Stimulated activated effector memory CD8-positive, alpha-beta T cell treated with anti-CD3 and anti-CD28 coated beads, Interleukin-12 subunit alpha, Interleukin-12 subunit beta, amount 100 ng/mL, for 72 hours (primary cell): ENCODE measurements around the gene ARHGAP45.

Experiments used
- ATAC-seq: fragments of 150-1000 bp; cut with Tn5 transposase; 2 replicates; pipeline ENCODE4 v1.10.0; 2021
- DNase-seq, 2 donors: peaks; one replicate each; pipeline ENCODE4 v3.0.0; 2021 to 2022; ENCODE audit warnings: low spot score in 2 of 2
- H3K27ac Mint-ChIP-seq: one replicate; pipeline ENCODE4 v1.8.0; 2022; ENCODE audit warnings: mild to moderate bottlenecking, mixed read lengths
- H3K36me3 Mint-ChIP-seq: one replicate; pipeline ENCODE4 v1.8.0; 2022; ENCODE audit warnings: mild to moderate bottlenecking, mixed read lengths
- H3K4me1 Mint-ChIP-seq: one replicate; pipeline ENCODE4 v1.8.0; 2022; ENCODE audit warnings: mixed read lengths
- H3K4me3 Mint-ChIP-seq: one replicate; pipeline ENCODE4 v1.8.0; 2022; ENCODE audit warnings: mild to moderate bottlenecking, mixed read lengths
- H3K9me3 Mint-ChIP-seq: one replicate; pipeline ENCODE4 v1.8.0; 2022; ENCODE audit warnings: mixed read lengths

Gene ARHGAP45

GRCh38 chr19:1060689-1061088 lies 6.3 kb upstream of the ARHGAP45 start:
- H3K4me1 Mint-ChIP-seq, result peaks cover 54% of the 10 kb centered on the region
- H3K9me3 Mint-ChIP-seq, result no peaks in the 10 kb centered on the region
- ATAC-seq (no peak), DNase-seq (no peak)
- peak overlapping the region; percentile 32 for H3K27ac Mint-ChIP-seq
- H3K4me3 Mint-ChIP-seq, result no peak overlapping the region
- H3K36me3 Mint-ChIP-seq, result peaks cover 8% of the 10 kb centered on the region

GRCh38 chr19:1061987-1062386 lies 5.0 kb upstream of the ARHGAP45 start:
- Mint-ChIP-seq H3K27ac (peak overlapping the region; percentile 32), H3K4me1 (peaks cover 52% of the 10 kb centered on the region), H3K36me3 (peaks cover 8% of the 10 kb centered on the region), H3K9me3 (no peaks in the 10 kb centered on the region), H3K4me3 (no peak overlapping the region)
- DNase-seq, result no peak
- ATAC-seq, result no peak

- Mint-ChIP-seq H3K36me3 (peaks cover 9% of the 10 kb centered on the region), H3K9me3 (no peaks in the 10 kb centered on the region), H3K27ac (no peak overlapping the region), H3K4me1 (peaks cover 47% of the 10 kb centered on the region), H3K4me3 (no peak overlapping the region)
- ATAC-seq, result no peak
- DNase-seq, result no peak
These were observed 4.5 kb upstream of the ARHGAP45 start for GRCh38 chr19:1062387-1063029.

GRCh38 chr19:1063030-1063908 lies 3.7 kb upstream of the ARHGAP45 start:
- no peak overlapping the region for H3K27ac Mint-ChIP-seq
- peaks cover 16% of the 10 kb centered on the region for H3K36me3 Mint-ChIP-seq
- H3K9me3 Mint-ChIP-seq, result no peaks in the 10 kb centered on the region
- DNase-seq (peak in 1 of 2 donors; percentile 79), ATAC-seq (no peak)
- H3K4me1 Mint-ChIP-seq, result peaks cover 39% of the 10 kb centered on the region
- no peak overlapping the region for H3K4me3 Mint-ChIP-seq

GRCh38 chr19:1063909-1064660 lies 2.9 kb upstream of the ARHGAP45 start:
- ATAC-seq (no peak), DNase-seq (no peak)
- Mint-ChIP-seq H3K9me3 (no peaks in the 10 kb centered on the region), H3K27ac (no peak overlapping the region), H3K36me3 (peaks cover 25% of the 10 kb centered on the region), H3K4me1 (peaks cover 45% of the 10 kb centered on the region), H3K4me3 (no peak overlapping the region)

GRCh38 chr19:1064661-1065605 lies 2.0 kb upstream of the ARHGAP45 start:
- Mint-ChIP-seq H3K36me3 (peaks cover 33% of the 10 kb centered on the region), H3K27ac (no peak overlapping the region), H3K4me1 (peaks cover 50% of the 10 kb centered on the region), H3K4me3 (peak overlapping the region; percentile 92), H3K9me3 (no peaks in the 10 kb centered on the region)
- peak; percentile 60 for ATAC-seq
- peak in 1 of 2 donors; percentile 85 for DNase-seq

GRCh38 chr19:1065606-1066109 lies 1.3 kb upstream of the ARHGAP45 start:
- H3K9me3 Mint-ChIP-seq, result no peaks in the 10 kb centered on the region
- ATAC-seq (no peak), DNase-seq (no peak)
- peaks cover 40% of the 10 kb centered on the region for H3K36me3 Mint-ChIP-seq
- H3K4me1 Mint-ChIP-seq, result peaks cover 50% of the 10 kb centered on the region
- H3K4me3 Mint-ChIP-seq, result peak overlapping the region; percentile 92
- peak overlapping the region; percentile 50 for H3K27ac Mint-ChIP-seq

- Mint-ChIP-seq H3K9me3 (no peaks in the 10 kb centered on the region), H3K4me1 (peaks cover 50% of the 10 kb centered on the region), H3K36me3 (peaks cover 43% of the 10 kb centered on the region), H3K27ac (peak overlapping the region; percentile 92), H3K4me3 (peak overlapping the region; percentile 92)
- DNase-seq (no peak), ATAC-seq (no peak)
These were observed 668 bp upstream of the ARHGAP45 start for GRCh38 chr19:1066251-1066747.

- DNase-seq, result no peak
- Mint-ChIP-seq H3K36me3 (peaks cover 49% of the 10 kb centered on the region), H3K9me3 (no peaks in the 10 kb centered on the region), H3K27ac (peak overlapping the region; percentile 92), H3K4me3 (peak overlapping the region; percentile 92), H3K4me1 (peaks cover 56% of the 10 kb centered on the region)
- ATAC-seq, result peak; percentile 60
These were observed 482 bp downstream of the ARHGAP45 start for GRCh38 chr19:1067341-1067957.

- ATAC-seq (no peak), DNase-seq (no peak)
- H3K4me1 Mint-ChIP-seq, result peaks cover 60% of the 10 kb centered on the region
- no peaks in the 10 kb centered on the region for H3K9me3 Mint-ChIP-seq
- H3K36me3 Mint-ChIP-seq, result peaks cover 55% of the 10 kb centered on the region
- H3K4me3 Mint-ChIP-seq, result peak overlapping the region; percentile 92
- peak overlapping the region; percentile 92 for H3K27ac Mint-ChIP-seq
These were observed 1.3 kb downstream of the ARHGAP45 start for GRCh38 chr19:1068009-1069001.

GRCh38 chr19:1069009-1069779 lies 2.2 kb downstream of the ARHGAP45 start:
- Mint-ChIP-seq H3K36me3 (peaks cover 64% of the 10 kb centered on the region), H3K9me3 (no peaks in the 10 kb centered on the region), H3K4me3 (peak overlapping the region; percentile 92), H3K4me1 (peaks cover 60% of the 10 kb centered on the region), H3K27ac (peak overlapping the region; percentile 92)
- DNase-seq (no peak), ATAC-seq (peak; percentile 23)

- DNase-seq (no peak), ATAC-seq (no peak)
- Mint-ChIP-seq H3K4me3 (peak overlapping the region; percentile 92), H3K9me3 (no peaks in the 10 kb centered on the region), H3K36me3 (peaks cover 78% of the 10 kb centered on the region), H3K27ac (no peak overlapping the region), H3K4me1 (peaks cover 52% of the 10 kb centered on the region)
These were observed 3.6 kb downstream of the ARHGAP45 start for GRCh38 chr19:1070576-1070930.
